SJSA1 (cell line): ENCODE results near the gene SLC12A9. TPM values are rescaled to one million over a fixed set of nuclear protein-coding genes. Genes with fewer than 3 reads are reported as not detected.

Experiments
- total RNA-seq: library from RNA; depleted of rRNA; stranded (reverse); fragments of >200 nt; shearing (Covaris generic); gene quantifications from 2 replicates; pipeline ENCODE4 v1.2.3, GENCODE V29; 2014; rRNA removed

The SLC12A9 gene
- total RNA-seq, 1 experiment from 2014 or later, result 15.2 TPM

Other genes starting within 250 kb of the SLC12A9 start
- 10.9 and 11.0 TPM in 2 replicates for gene MOSPD3, start 240.2 kb upstream of the SLC12A9 start, total RNA-seq
- gene TFR2, start 211.2 kb upstream of the SLC12A9 start, total RNA-seq, result not detected in 2 replicates
- gene ACTL6B, start 196.3 kb upstream of the SLC12A9 start, total RNA-seq, result not detected in 2 replicates
- gene GNB2, start 179.0 kb upstream of the SLC12A9 start, total RNA-seq, result 63.4 and 70.6 TPM in 2 replicates
- gene GIGYF1, start 158.5 kb upstream of the SLC12A9 start, total RNA-seq, result 9.9 and 15.5 TPM in 2 replicates
- gene POP7, start 146.6 kb upstream of the SLC12A9 start, total RNA-seq, result 56.0 and 72.0 TPM in 2 replicates
- not detected in 2 replicates for gene EPO, start 132.2 kb upstream of the SLC12A9 start, total RNA-seq
- not detected in 2 replicates for gene ZAN, start 119.1 kb upstream of the SLC12A9 start, total RNA-seq
- gene EPHB4, start 25.2 kb upstream of the SLC12A9 start, total RNA-seq, result 39.8 and 49.0 TPM in 2 replicates
- 88.0 and 95.9 TPM in 2 replicates for gene TRIP6, start 14.7 kb downstream of the SLC12A9 start, total RNA-seq
- 64.4 and 76.2 TPM in 2 replicates for gene SRRT, start 22.4 kb downstream of the SLC12A9 start, total RNA-seq
- gene UFSP1, start 37.0 kb downstream of the SLC12A9 start, total RNA-seq, result 3.1 and 3.7 TPM in 2 replicates
- 0.16 TPM in 1 of 2 replicates, not detected in the other for gene ACHE, start 43.2 kb downstream of the SLC12A9 start, total RNA-seq
- gene MUC3A, start 96.8 kb downstream of the SLC12A9 start, total RNA-seq, result not detected in 2 replicates
- not detected in 2 replicates for gene MUC12, start 116.9 kb downstream of the SLC12A9 start, total RNA-seq
- not detected in 2 replicates for gene MUC17, start 167.4 kb downstream of the SLC12A9 start, total RNA-seq
- gene TRIM56, start 232.8 kb downstream of the SLC12A9 start, total RNA-seq, result 5.2 and 10.3 TPM in 2 replicates